Bronchus fibroblast of lung (primary cell): Measurements from ENCODE around the gene OGDHL. TPM values are rescaled to one million over a fixed set of nuclear protein-coding genes. Genes with fewer than 3 reads are reported as not detected.

Experiments
- total RNA-seq: library from RNA; depleted of rRNA; stranded (reverse); fragments of >200 nt; gene quantifications from 2 replicates; pipeline ENCODE4 v1.2.3, GENCODE V29; 2015

Gene OGDHL
- under 0.01 and 0.17 TPM in 2 replicates for total RNA-seq

DNA sequence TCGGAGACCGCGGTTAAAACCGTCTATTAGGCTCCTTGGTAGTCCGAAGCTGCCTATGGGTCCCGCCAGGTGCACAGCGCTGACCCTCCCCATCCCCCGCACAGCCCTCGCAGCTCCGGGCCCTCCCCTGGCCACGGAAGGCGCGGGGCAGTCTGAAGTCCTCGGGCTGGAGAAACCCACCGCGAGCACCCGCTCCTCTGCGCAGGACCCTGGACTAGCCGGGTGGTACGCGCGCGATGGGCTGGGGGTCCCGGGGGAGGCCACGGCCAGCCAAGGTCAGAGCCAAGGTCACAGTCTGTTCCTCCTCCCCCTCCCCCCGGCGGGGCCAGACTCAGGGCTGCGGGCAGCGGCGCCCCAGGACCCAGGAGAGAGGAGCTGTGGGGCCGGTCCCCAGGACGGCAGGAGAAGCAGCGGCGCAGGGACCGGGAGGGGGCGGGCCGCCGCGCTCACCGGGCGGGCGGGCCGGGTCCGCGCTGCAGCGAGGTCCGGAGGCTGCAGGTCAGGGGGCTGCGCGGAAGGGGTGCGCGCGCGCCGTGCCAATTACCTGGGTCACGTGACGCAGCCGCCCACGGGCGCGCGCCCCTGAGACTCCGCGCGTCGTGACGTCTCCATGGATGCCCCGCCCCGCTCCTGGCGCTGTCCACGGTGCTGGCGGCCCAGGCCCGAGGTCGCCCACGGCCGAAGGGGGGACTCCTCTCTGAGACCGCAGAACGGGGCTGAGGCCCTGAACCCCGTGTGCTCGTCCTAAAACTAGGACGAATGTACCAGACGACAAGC is at the start of gene OGDHL:
Gene OGDHL (minus strand): TSS at position 535 of the 777 bp plus-strand sequence. CDS start 3,731 bp downstream, outside the sequence.

Other genes with a start within 250 kb of the OGDHL start
- 3.5 and 7.1 TPM in 2 replicates for gene ERCC6, start 223.2 kb downstream of the OGDHL start, total RNA-seq
- not detected in 2 replicates for gene SLC18A3, start 152.0 kb downstream of the OGDHL start, total RNA-seq
- not detected in 2 replicates for gene CHAT, start 148.3 kb downstream of the OGDHL start, total RNA-seq
- gene C10orf53, start 82.7 kb downstream of the OGDHL start, total RNA-seq: not detected in 2 replicates
- 14.9 and 15.6 TPM in 2 replicates for gene PARG, start 179.7 kb upstream of the OGDHL start, total RNA-seq
- 9.7 and 11.8 TPM in 2 replicates for gene TIMM23B, start 179.7 kb upstream of the OGDHL start, total RNA-seq
- 2.9 and 3.0 TPM in 2 replicates for gene AGAP6, start 226.1 kb upstream of the OGDHL start, total RNA-seq